K562 (cell line): ENCODE measurements around the gene CACNA1C. TPM values are rescaled to one million over a fixed set of nuclear protein-coding genes. Genes with fewer than 3 reads are reported as not detected.

Experiments
- ATAC-seq: fragments of 200-7000 bp; cut with Tn5 transposase; 3 replicates; pipeline ENCODE4 v1.9.1; 2020; ENCODE audit warnings: moderate library complexity
- BruUV-seq: library from RNA; stranded (reverse); fragments of 400-500 nt; replicated peaks from 2 replicates; lab custom pipeline; 2021; lab: Mats Ljungman, UMichigan
- CTCF ChIA-PET: fragments of 300-600 bp; formaldehyde crosslinking; extraction: SDS; loops from one replicate; lab custom pipeline; 2021; ENCODE audit warnings: low intra/inter-chr PET ratio; lab: Yijun Ruan, JAX
- POLR2A ChIA-PET: fragments of 300-600, 350-650 bp; sonication (Branson Sonifier 250); formaldehyde crosslinking; extraction: SDS; loops from one replicate; lab custom pipeline; 2021; ENCODE audit warnings: antibody characterized with exemption, inconsistent platforms; lab: Yijun Ruan, JAX
- DNase-seq, 4 experiments: peaks; one replicate each; pipeline versions ENCODE4 v3.0.0 to v3.0.0-alpha.2; 2011 to 2018; ENCODE audit warnings: low spot score in 3 of 4, mixed read lengths in 3 of 4; ENCODE audit errors: extremely low read depth in 1 of 4
- FAIRE-seq: peaks from 2 replicates; lab custom pipeline; 2011; peaks lifted over from hg19 to GRCh38; lab: Jason Lieb, UNC
- H2AFZ ChIP-seq: 2 replicates; pipeline ENCODE4 v1.6.0; 2011; ENCODE audit warnings: low read depth, low read length, control low read depth, inconsistent platforms
- H3K27ac ChIP-seq: fragments of 200-600 bp; 3 replicates; pipeline ENCODE4 v1.8.0; 2011; ENCODE audit warnings: low read depth, mild to moderate bottlenecking, control low read depth, inconsistent platforms, low read length, moderate library complexity, mixed read lengths; ENCODE audit errors: extremely low read depth
- H3K27me3 ChIP-seq, 2 experiments: fragments of 300-600 bp in 1 of 2; 2 replicates in 1 of 2; 3 replicates in 1 of 2; pipeline versions ENCODE4 v1.6.0 to v1.8.0; 2011; ENCODE audit warnings: inconsistent platforms in 2 of 2, low read length in 2 of 2, mild to moderate bottlenecking in 1 of 2, mixed read lengths in 1 of 2, moderate library complexity in 1 of 2; ENCODE audit not compliant: control insufficient read depth in 2 of 2, insufficient read depth in 2 of 2
- H3K36me3 ChIP-seq: fragments of 300-600 bp; 3 replicates; pipeline ENCODE4 v1.8.0; 2011; ENCODE audit warnings: mild to moderate bottlenecking, low read length, inconsistent platforms; ENCODE audit not compliant: control insufficient read depth, insufficient read depth
- H3K4me1 ChIP-seq, 2 experiments: fragments of 200-600 bp in 1 of 2; replicated peaks in 1 of 2; 2 replicates in 1 of 2; 3 replicates in 1 of 2; pipeline versions ENCODE4 v1.5.1 to v1.8.0; 2011; ENCODE audit warnings: inconsistent platforms in 2 of 2, low read length in 2 of 2, mild to moderate bottlenecking in 1 of 2, mixed read lengths in 1 of 2, moderate library complexity in 1 of 2; ENCODE audit not compliant: control insufficient read depth in 2 of 2, insufficient read depth in 2 of 2
- H3K4me2 ChIP-seq: 2 replicates; pipeline ENCODE4 v1.6.1; 2011; ENCODE audit warnings: low read length, control low read depth, inconsistent platforms, mixed read lengths; ENCODE audit not compliant: insufficient read depth
- H3K4me3 ChIP-seq: fragments of 200-600 bp; sonication (generic), shearing (Covaris generic); 2 replicates; pipeline ENCODE4 v1.5.1; 2016; ENCODE audit warnings: control low read depth, inconsistent platforms
- H3K79me2 ChIP-seq: fragments of 200-600 bp; 3 replicates; pipeline ENCODE4 v1.8.0; 2011; ENCODE audit warnings: low read length, inconsistent platforms; ENCODE audit not compliant: control insufficient read depth, insufficient read depth
- H3K9ac ChIP-seq, 2 experiments: 2 replicates each; pipeline versions ENCODE4 v1.6.0 to v1.6.1; 2011; ENCODE audit warnings: low read depth in 2 of 2, low read length in 2 of 2, control low read depth in 1 of 2, inconsistent platforms in 1 of 2, mild to moderate bottlenecking in 1 of 2, mixed read lengths in 1 of 2; ENCODE audit not compliant: insufficient read depth in 1 of 2
- H3K9me1 ChIP-seq: one replicate; pipeline ENCODE4 v1.6.0; 2011; ENCODE audit warnings: inconsistent platforms, mild to moderate bottlenecking, low read length, moderate library complexity; ENCODE audit not compliant: control insufficient read depth, insufficient read depth
- H3K9me3 ChIP-seq: replicated peaks from 2 replicates; pipeline ENCODE4 v1.5.1; 2011; ENCODE audit warnings: low read depth, low read length, inconsistent platforms; ENCODE audit not compliant: control insufficient read depth, insufficient read depth
- H4K20me1 ChIP-seq: replicated peaks from 2 replicates; pipeline ENCODE4 v1.6.1; 2011; ENCODE audit warnings: low read length, inconsistent platforms, mixed read lengths; ENCODE audit not compliant: control insufficient read depth, insufficient read depth
- AFF4 ChIP-seq: sonication (generic); formaldehyde crosslinking; IDR thresholded peaks from 2 replicates; pipeline ENCODE4 v1.8.0; 2023; ENCODE audit warnings: mild to moderate bottlenecking, missing genetic modification reagents
- CLOCK ChIP-seq: fragments of 250-450 bp; sonication (Bioruptor Pico); IDR thresholded peaks from 2 replicates; pipeline ENCODE4 v1.4.0; 2020; ENCODE audit warnings: mild to moderate bottlenecking, moderate library complexity, borderline replicate concordance
- GTF2F1 ChIP-seq: IDR thresholded peaks from 2 replicates; pipeline ENCODE4 v1.6.1; 2011; ENCODE audit warnings: low read depth, low read length, improper control_type of control experiment
- HNRNPH1 ChIP-seq: fragments of 200-400 bp; formaldehyde crosslinking; optimal IDR thresholded peaks from 2 replicates; pipeline ENCODE3; 2017; ENCODE audit warnings: low read depth, mild to moderate bottlenecking, low read length, moderate library complexity
- KLF16 ChIP-seq: IDR thresholded peaks from 2 replicates; pipeline ENCODE4 v1.6.1; 2016; ENCODE audit warnings: antibody characterized with exemption
- MEF2A ChIP-seq: IDR thresholded peaks from 2 replicates; pipeline ENCODE4 v1.6.1; 2011; ENCODE audit warnings: low read depth, mild to moderate bottlenecking, low read length, moderate library complexity; ENCODE audit not compliant: control insufficient read depth
- OTX1 ChIP-seq: fragments of 450-650 bp; formaldehyde crosslinking; IDR thresholded peaks from 2 replicates; pipeline ENCODE4 v1.4.0; 2022; ENCODE audit warnings: mild to moderate bottlenecking
- SIN3B ChIP-seq: fragments of 450-650 bp; IDR thresholded peaks from 2 replicates; pipeline ENCODE4 v1.6.1; 2017; ENCODE audit warnings: low read depth, mild to moderate bottlenecking, moderate library complexity
- SMARCC2 ChIP-seq: fragments of 450-650 bp; IDR thresholded peaks from 2 replicates; pipeline ENCODE4 v1.6.1; 2017; ENCODE audit warnings: antibody characterized with exemption, moderate library complexity, mild to moderate bottlenecking, low read depth
- ZBTB17 ChIP-seq: fragments of 450-650 bp; formaldehyde crosslinking; IDR thresholded peaks from 2 replicates; pipeline ENCODE4 v1.4.0; 2020; ENCODE audit warnings: mild to moderate bottlenecking
- ZC3H4 ChIP-seq: sonication (generic); formaldehyde crosslinking; IDR thresholded peaks from 2 replicates; pipeline ENCODE4 v1.9.0; 2021; ENCODE audit warnings: missing genetic modification reagents, borderline replicate concordance
- ZKSCAN8 ChIP-seq: fragments of 200-800 bp; sonication (Bioruptor generic); IDR thresholded peaks from 2 replicates; pipeline ENCODE4 v1.6.1; 2016; ENCODE audit warnings: missing genetic modification characterization, missing compliant biosample characterization
- ZNF280A ChIP-seq: fragments of 450-650 bp; IDR thresholded peaks from 2 replicates; pipeline ENCODE4 v1.6.1; 2018; ENCODE audit warnings: mild to moderate bottlenecking, low read depth; ENCODE audit not compliant: partially characterized antibody
- ZNF431 ChIP-seq: sonication (generic); formaldehyde crosslinking; IDR thresholded peaks from 2 replicates; pipeline ENCODE4 v1.8.0; 2022; ENCODE audit warnings: mild to moderate bottlenecking, missing genetic modification reagents
- WGBS: fragments of 100-300 bp; shearing (Covaris generic); methylation state at CpG from one replicate; pipeline ENCODE4 v1.1.6; 2016; ENCODE audit warnings: low coverage, mixed read lengths; ENCODE audit not compliant: insufficient coverage; ENCODE audit errors: missing lambda C conversion rate; 5-methylcytosine and 5-hydroxymethylcytosine counted together
- in situ Hi-C: fragments of 300-500 bp; cut with MboI; formaldehyde crosslinking; loops from 4 replicates; pipeline ENCODE4 v1.15.0; 2018; ENCODE audit warnings: inconsistent platforms, mixed read lengths
- intact Hi-C: fragments of 100-400 bp; cut with micrococcal nuclease; formaldehyde crosslinking; loops from 2 replicates; pipeline ENCODE4 v1.14.2; 2022
- polyA plus RNA-seq, 8 experiments: library from polyadenylated mRNA; depleted of rRNA in 4 of 8; stranded (reverse) in 5 of 8; unstranded in 3 of 8; fragments of >200 nt; fragmentation: Nextera tagmentation in 2 of 8; fragmentation: Illumina TruSeq in 1 of 8; extraction: Ambion mirVana in 2 of 8; extraction: Trizol in 1 of 8; gene quantifications; 2 replicates each; pipeline versions ENCODE4 v1.2.1 to v1.2.3, GENCODE V29; 2011 to 2014; ENCODE audit warnings: inconsistent platforms in 1 of 8, missing spikeins in 1 of 8
- total RNA-seq, 7 experiments: library from RNA; depleted of rRNA in 6 of 7; stranded (reverse); fragments of >200 nt in 6 of 7; fragmentation: Illumina TruSeq in 2 of 7; extraction: Trizol in 2 of 7; gene quantifications; 2 replicates each; pipeline versions ENCODE4 v1.2.1 to v1.2.3, GENCODE V29; 2011 to 2021; ENCODE audit warnings: low replicate concordance in 1 of 7

Gene CACNA1C
- total and polyA plus RNA-seq, 9 of the 15 experiments (the other 6 are each of a cell fraction or from before 2014, with no cell fraction given): not detected

GRCh38 chr12:2364631-2365051 is 311.9 kb downstream of the CACNA1C start (continued):
- TF ChIP-seq ZKSCAN8 (CRISPR knock-in tag) (no peak), CLOCK (CRISPR knock-in tag) (no peak), GTF2F1 (no peak), MEF2A (no peak)

GRCh38 chr12:2366711-2367110 is 313.9 kb downstream of the CACNA1C start:
- BruUV-seq: no TSS peak
- in situ Hi-C loops: no loop called here
- TF ChIP-seq ZBTB17 (no peak), SMARCC2 (no peak), ZNF431 (CRISPR knock-in tag) (no peak), SIN3B (no peak), ZC3H4 (CRISPR knock-in tag) (no peak), KLF16 (no peak), HNRNPH1 (no peak), ZNF280A (no peak), AFF4 (no peak), OTX1 (CRISPR knock-in tag) (no peak)

More at GRCh38 chr12:2366711-2367110, 313.9 kb downstream of the CACNA1C start:
- no peaks in the 10 kb centered on the region for H3K9me1 ChIP-seq
- no peaks in the 10 kb centered on the region for H3K79me2 ChIP-seq
- no peak overlapping the region for H3K4me2 ChIP-seq
- H3K4me3 ChIP-seq: no peak overlapping the region
- peaks cover 0 to 4% of the 10 kb centered on the region in 2 experiments; a peak in 1 of 5 replicates for H3K27me3 ChIP-seq
- ATAC-seq (no peak), FAIRE-seq (no peak), DNase-seq (no peak)
- H3K27ac ChIP-seq: no peak overlapping the region
- intact Hi-C loops: no loop called here
- H3K9me3 ChIP-seq: no peaks in the 10 kb centered on the region
- WGBS: 3% methylated on average over 3 of the region's 3 CpGs
- ChIA-PET CTCF (no interaction called here), POLR2A (no interaction called here)
- no peaks in the 10 kb centered on the region for H3K36me3 ChIP-seq
- H2AFZ ChIP-seq: no peak overlapping the region
- no peak overlapping the region for H3K9ac ChIP-seq
- H4K20me1 ChIP-seq: no peaks in the 10 kb centered on the region
- no peaks in the 10 kb centered on the region for H3K4me1 ChIP-seq
